Activated CD8-positive, alpha-beta memory T cell treated with anti-CD3 and anti-CD28 coated beads for 36 hours (primary cell): ENCODE data around the gene MANBA. TPM values are rescaled to one million over a fixed set of nuclear protein-coding genes. Genes with fewer than 3 reads are reported as not detected.

Source experiments
- CTCF ChIA-PET: fragments of 350-600 bp; sonication (Branson Sonifier 250); formaldehyde crosslinking; loops from one replicate; lab custom pipeline; 2021; ENCODE audit warnings: antibody characterized with exemption; lab: Charles Lee
- POLR2A ChIA-PET: fragments of 350-600 bp; sonication (Branson Sonifier 250); formaldehyde crosslinking; loops from one replicate; lab custom pipeline; 2021; ENCODE audit warnings: antibody characterized with exemption; lab: Charles Lee
- total RNA-seq, 2 experiments: library from RNA; stranded (reverse); gene quantifications; one replicate each; pipeline ENCODE4 v1.2.3, GENCODE V29; 2021

Gene MANBA
- 1 to 10 TPM; 7.3 to 8.4 TPM for total RNA-seq

DNA sequence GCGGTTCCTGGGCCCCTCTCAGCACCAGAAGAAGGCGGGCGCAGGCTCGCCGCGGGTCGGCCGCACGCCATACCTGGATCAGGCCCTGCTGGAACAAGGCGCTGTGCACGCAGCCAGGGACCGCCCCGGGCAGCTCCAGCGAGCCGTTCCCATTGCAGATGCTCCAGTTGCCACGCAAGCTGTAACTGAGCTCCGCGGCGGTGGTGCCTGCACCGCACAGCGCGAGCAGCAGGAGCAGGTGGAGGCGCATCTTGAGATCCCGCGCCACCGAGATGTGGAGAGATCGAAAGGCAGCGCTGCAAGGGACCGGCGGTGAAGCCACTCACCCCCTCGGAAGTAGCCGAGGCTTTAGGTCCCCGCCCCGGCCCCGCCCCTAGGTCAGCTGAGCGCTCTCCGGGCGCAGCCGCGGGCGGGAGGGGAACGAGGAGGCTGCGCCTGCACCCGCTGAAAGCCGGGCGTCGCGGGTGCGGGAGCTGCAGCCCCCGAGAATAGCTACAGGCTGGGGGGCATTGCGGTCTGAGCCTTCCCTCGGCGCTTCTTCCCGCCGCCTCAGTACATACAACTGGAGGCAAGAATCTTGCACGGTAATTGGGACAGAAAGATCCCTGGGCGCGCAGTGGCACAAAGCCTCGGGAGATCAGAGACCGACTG is at the start of gene MANBA:
MANBA (minus strand) TSS at position 324 of the 651 bp plus-strand sequence; CDS start at position 250, 74 bp downstream.
- ChIA-PET POLR2A (interaction anchor here (0.6 to 2.1 kb wide), 11 partner anchors 26 to 1331 kb away, joined by 3 to 15 read pairs (median 4); partner anchors contain the start of genes CISD2, NFKB1, SLC39A8 and UBE2D3), CTCF (interaction anchor here (0.9 to 1.0 kb wide), 2 partner anchors 25 to 55 kb away, joined by 3 read pairs; no protein-coding TSS in a partner anchor)

GRCh38 chr4:102809691-102810090 is 48.9 kb upstream of the MANBA start:
- ChIA-PET POLR2A (interaction anchor here (0.8 to 0.9 kb wide), 2 partner anchors 10 to 18 kb away, joined by 3 to 6 read pairs; no protein-coding TSS in a partner anchor), CTCF (interaction anchor here (1.3 kb wide), 1 partner anchor 9 kb away, joined by 4 read pairs; no protein-coding TSS in a partner anchor)

DNA sequence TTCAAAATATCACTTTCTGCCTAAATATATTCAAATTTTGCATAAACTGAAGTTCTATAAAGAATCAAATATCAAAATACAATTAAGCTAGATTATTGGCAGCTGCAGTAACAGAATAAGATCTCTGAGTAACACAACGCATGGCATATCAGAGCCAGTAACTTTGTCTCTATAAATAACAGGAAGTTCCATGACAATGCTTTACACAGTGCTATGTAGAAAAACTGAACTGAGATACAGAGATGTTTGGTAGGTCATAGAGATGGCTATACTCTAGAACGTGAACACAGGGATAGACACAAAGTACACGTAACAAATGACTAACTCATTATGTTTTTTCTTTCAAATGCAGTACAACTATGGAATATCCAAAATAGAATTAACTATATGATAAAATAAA is 48.4 kb upstream of the MANBA start:
- CTCF ChIA-PET = interaction anchor here (1.3 kb wide), 1 partner anchor 9 kb away, joined by 4 read pairs; no protein-coding TSS in a partner anchor
- POLR2A ChIA-PET = interaction anchor here (0.8 kb wide), 1 partner anchor 19 kb away, joined by 3 read pairs; no protein-coding TSS in a partner anchor

DNA sequence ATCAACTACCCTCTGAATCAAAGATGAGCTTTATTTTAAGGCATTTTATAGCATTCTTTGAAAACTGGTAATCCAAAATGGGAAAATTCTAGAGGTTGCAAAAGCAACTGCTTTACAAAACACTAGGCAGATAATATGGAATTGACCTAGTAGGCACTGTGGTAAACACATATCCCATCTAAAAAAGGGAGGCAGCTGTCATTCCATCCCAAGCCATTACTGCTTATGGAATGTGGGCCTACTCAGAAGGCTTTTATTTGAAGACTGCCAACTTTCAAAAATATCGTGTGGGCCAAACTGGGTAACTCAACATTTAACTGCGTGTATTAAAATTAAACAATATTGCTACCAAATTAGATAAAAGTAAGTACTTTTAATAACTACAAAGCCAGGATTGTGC is 47.2 kb upstream of the MANBA start:
- ChIA-PET POLR2A (no interaction called here), CTCF (no interaction called here)

DNA sequence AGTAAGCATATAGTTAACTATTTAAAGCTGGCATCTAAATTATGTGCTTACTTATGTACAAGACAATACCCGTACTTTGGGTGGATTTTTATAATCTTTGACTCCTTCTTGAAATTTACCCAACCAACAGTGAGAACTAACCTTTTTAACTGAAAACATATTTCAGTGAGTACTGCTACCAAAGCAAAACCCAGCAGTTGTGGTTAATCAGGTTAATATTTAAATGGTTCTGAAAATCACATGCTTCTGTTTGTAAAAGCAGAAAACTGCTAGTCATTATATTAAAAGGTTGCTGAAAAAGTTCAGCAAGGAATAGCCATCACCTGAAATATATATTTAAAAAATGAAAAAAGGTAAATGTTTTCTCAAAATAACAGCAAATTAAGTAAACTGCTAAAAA is 46.6 kb upstream of the MANBA start:
- CTCF ChIA-PET = no interaction called here
- POLR2A ChIA-PET = no interaction called here

DNA sequence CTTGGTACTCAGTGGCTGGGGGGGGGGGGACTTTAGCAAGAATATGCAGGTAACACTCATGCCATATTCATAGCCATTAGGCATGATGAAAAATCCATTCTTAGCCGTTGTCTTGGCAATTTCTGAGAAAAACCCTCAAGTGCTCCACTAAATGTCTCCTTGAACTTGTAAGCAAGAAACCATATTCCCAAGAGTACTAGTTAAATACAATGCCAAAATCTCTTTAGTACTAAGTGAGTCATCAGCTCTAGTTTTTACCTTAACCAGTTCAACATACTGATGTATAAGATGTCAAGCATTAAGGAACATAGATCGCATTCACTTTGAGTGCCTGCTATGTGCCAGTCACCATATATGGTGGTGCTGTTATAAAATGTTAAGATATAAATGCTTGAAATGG is 39.0 kb upstream of the MANBA start:
- POLR2A ChIA-PET = no interaction called here
- CTCF ChIA-PET = interaction anchor here (0.6 to 1.0 kb wide), 2 partner anchors 28 to 494 kb away, joined by 3 to 5 read pairs; partner anchors contain the start of gene UBE2D3

GRCh38 chr4:102794999-102795398 is 34.2 kb upstream of the MANBA start:
- POLR2A ChIA-PET = no interaction called here

DNA sequence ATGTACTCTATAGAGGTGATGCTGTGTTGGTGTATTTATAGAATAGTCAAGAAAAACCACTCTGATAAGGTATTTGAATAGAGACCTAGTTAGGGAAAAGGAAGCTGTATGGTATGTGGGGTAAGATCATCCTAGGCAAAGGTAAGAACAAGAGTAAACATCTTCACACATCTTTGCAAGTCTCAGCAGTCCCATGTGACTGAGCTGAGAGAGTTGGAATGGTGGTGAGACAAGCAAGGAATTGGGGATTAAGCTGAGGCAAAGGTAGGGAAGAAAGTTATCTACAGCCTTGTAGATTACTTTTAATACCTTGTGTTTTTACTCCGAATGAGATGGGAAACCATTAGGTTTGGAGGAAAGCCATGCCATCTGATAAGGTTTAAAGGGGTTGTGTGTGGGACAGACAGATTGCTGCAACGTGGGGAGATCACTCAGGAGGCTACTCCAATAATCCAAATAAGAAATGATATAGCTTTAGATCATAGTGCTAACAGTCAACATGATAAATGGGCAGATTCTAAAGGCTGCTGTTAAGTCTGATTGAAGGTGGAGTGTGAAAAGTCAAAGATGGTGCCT is 31.7 kb upstream of the MANBA start:
- ChIA-PET POLR2A (interaction anchor here (0.6 to 0.7 kb wide), 2 partner anchors 9 to 309 kb away, joined by 3 read pairs; no protein-coding TSS in a partner anchor), CTCF (interaction anchor here (1.8 kb wide), 1 partner anchor 27 kb away, joined by 3 read pairs; no protein-coding TSS in a partner anchor)

More at GRCh38 chr4:102794999-102795398, 34.2 kb upstream of the MANBA start:
- CTCF ChIA-PET = no interaction called here

GRCh38 chr4:102791318-102791835 is 30.6 kb upstream of the MANBA start:
- CTCF ChIA-PET = interaction anchor here (1.8 kb wide), 1 partner anchor 28 kb away, joined by 3 read pairs; no protein-coding TSS in a partner anchor
- POLR2A ChIA-PET = interaction anchor here (1.1 to 2.4 kb wide), 2 partner anchors 30 to 36 kb away, joined by 4 to 6 read pairs; partner anchors contain the start of genes MANBA and UBE2D3

DNA sequence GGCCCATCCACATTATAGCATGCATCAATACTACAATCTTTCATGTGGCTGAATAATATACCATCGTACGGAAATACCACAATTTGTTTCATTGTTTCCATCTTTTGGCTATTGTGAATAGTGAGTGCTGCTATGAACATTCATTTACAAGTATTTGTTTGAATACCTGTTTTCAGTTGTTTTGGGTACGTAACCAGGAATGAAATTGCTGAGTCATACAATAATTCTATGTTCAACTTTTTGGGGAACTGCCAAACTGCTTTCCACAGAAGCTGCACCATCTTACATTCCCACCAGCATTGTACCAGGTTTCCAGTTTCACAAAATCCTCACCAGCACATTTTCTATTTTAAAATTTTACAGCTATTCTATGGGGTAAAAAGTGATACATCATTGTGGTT is 28.5 kb upstream of the MANBA start:
- CTCF ChIA-PET = no interaction called here

GRCh38 chr4:102787944-102788343 is 27.2 kb upstream of the MANBA start:
- ChIA-PET POLR2A (no interaction called here), CTCF (no interaction called here)

More for the DNA sequence above, 28.5 kb upstream of the MANBA start:
- POLR2A ChIA-PET = interaction anchor here (1.1 to 2.4 kb wide), 2 partner anchors 28 to 39 kb away, joined by 4 to 6 read pairs; partner anchors contain the start of gene MANBA

GRCh38 chr4:102787096-102787881 is 26.5 kb upstream of the MANBA start:
- ChIA-PET CTCF (no interaction called here), POLR2A (no interaction called here)

- ChIA-PET POLR2A (no interaction called here), CTCF (interaction anchor here (0.6 kb wide), 1 partner anchor 33 kb away, joined by 6 read pairs; no protein-coding TSS in a partner anchor)
Measured at GRCh38 chr4:102786279-102786678, 25.5 kb upstream of the MANBA start.

DNA sequence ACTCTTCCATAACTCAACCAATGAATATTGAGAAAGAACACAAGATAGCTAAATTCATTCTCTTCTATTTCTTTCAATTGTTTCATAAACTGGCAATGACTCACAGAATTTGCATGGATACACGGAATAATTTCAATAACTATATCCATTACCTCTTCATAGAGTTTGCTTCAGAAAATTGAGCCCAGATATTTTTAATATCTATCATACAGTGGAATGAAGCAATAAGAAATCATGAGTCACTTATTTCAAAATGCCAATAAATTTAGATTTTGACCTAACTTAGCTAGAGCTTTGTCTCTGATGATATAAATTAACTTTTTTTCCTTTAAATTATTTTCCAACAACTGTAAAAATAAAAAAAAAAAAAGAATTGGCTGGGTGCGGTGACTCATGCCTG is 22.2 kb upstream of the MANBA start:
- POLR2A ChIA-PET = no interaction called here
- CTCF ChIA-PET = no interaction called here

DNA sequence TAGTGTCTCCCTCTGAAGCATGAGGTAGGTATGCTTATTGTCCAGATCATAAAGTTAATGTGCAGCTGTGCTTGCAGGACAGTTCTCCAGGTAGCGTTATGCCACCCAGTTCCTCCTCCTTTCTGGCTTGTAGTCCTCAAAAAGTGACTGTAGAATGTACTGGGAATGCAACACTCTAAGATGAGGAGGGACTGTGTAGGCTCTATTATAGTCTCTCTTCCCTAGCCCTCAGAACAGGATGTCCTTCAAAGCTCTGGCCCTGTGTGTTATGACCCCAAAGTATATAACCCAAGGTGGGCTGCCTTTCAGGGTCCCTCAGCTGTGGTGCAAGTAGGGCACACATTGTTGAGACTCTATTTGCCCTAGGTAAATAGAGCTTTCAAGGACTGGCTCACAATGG is 20.8 kb upstream of the MANBA start:
- ChIA-PET POLR2A (no interaction called here), CTCF (no interaction called here)

DNA sequence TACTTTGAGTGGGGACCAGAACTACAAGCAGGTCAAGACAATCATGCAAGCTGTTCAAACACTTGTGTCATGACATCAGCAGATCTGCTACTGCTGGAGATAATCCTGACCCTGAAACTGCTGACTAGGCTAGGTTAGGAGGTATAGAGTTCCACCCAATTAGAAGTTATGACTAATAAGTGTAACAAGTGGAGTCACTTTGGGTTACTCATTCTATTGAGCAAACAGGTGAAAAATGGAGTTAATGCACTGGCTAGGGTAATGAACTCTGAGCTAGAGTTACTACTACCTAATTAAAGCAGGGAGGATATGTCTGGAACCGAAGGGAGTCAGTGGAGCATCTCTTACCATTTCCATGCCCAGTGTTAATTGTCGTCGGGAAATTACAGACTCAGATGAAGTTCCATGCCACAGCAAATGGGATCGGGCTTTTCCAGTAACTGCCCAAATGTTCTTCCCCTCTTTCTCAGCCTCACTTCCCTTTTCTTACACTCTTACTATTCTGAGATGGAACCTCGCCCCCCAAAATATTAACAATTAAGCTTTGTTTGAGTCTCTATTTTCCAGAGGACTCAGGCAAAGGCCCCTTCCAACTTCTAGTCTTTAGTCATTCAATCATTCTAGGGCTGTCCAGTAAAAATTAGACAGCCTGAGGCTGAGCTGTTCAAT is 19.8 kb upstream of the MANBA start:
- POLR2A ChIA-PET = interaction anchor here (1.0 kb wide), 1 partner anchor 18 kb away, joined by 10 read pairs; no protein-coding TSS in a partner anchor

GRCh38 chr4:102779204-102779603 is 18.4 kb upstream of the MANBA start:
- POLR2A ChIA-PET = no interaction called here
- CTCF ChIA-PET = no interaction called here

More for the DNA sequence above, 19.8 kb upstream of the MANBA start:
- CTCF ChIA-PET = no interaction called here

DNA sequence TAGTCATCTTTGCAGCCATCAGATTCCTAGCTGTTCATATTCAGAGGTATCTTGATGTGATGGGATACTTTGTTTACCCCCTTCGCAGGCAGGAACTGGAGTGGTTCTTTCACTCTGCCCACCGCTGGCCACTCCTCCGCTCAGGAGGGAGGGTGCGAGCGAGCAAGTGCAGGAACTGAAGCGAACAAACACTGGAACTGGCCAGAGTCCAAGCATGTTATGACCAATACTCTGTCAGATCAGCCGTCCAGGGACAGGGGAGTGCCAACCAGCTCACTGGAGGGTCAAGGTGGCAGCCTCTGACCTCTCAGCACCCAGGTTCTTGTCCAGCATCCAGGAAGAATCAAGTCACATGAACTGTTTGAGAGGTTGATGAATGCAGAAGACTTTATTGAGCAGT is 18.0 kb upstream of the MANBA start:
- ChIA-PET CTCF (no interaction called here), POLR2A (no interaction called here)
